SK-N-MC (cell line): ENCODE data around the gene SNRPD3.
"Not testable (repeated sequence)": the region's sequence is repeated elsewhere in the genome, so short reads cannot be mapped to it uniquely, and the experiment has no call there.

Source experiments
- DNase-seq: peaks from one replicate; pipeline ENCODE4 v3.0.0-alpha.2; 2011; ENCODE audit warnings: low read depth, low spot score
- H3K27ac ChIP-seq: fragments of 200-600 bp; sonication (generic); 2 replicates; pipeline ENCODE4 v1.5.1; 2016; ENCODE audit warnings: mixed run types
- H3K36me3 ChIP-seq: fragments of 200-600 bp; sonication (generic); 2 replicates; pipeline ENCODE4 v1.6.1; 2017; ENCODE audit warnings: antibody characterized with exemption, low read length, mixed read lengths; ENCODE audit not compliant: insufficient read depth
- H3K4me3 ChIP-seq: fragments of 200-600 bp; sonication (generic); 2 replicates; pipeline ENCODE4 v1.5.1; 2016
- H3K9ac ChIP-seq: fragments of 200-600 bp; sonication (generic); 2 replicates; pipeline ENCODE4 v1.8.0; 2017; ENCODE audit warnings: mixed run types, mixed read lengths; ENCODE audit not compliant: insufficient read length
- H3K9me3 ChIP-seq: fragments of 200-600 bp; sonication (generic); 2 replicates; pipeline ENCODE4 v1.6.1; 2017; ENCODE audit warnings: low read depth, mild to moderate bottlenecking, antibody characterized with exemption, low read length, moderate library complexity, mixed read lengths
- EZH2 ChIP-seq: fragments of 200-600 bp; sonication (generic); IDR thresholded peaks from one replicate; pipeline ENCODE4 v1.6.1; 2017; ENCODE audit warnings: antibody characterized with exemption
- FOXP2 ChIP-seq: optimal IDR thresholded peaks from 2 replicates; pipeline ENCODE3; 2011; ENCODE audit warnings: mild to moderate bottlenecking, moderate library complexity; ENCODE audit not compliant: insufficient read depth; ENCODE audit errors: extremely low read length, control extremely low read depth
- POLR2AphosphoS5 ChIP-seq: IDR thresholded peaks from 2 replicates; pipeline ENCODE4 v1.6.1; 2012; ENCODE audit warnings: mild to moderate bottlenecking, low read depth, low read length, borderline replicate concordance

Gene SNRPD3

DNA sequence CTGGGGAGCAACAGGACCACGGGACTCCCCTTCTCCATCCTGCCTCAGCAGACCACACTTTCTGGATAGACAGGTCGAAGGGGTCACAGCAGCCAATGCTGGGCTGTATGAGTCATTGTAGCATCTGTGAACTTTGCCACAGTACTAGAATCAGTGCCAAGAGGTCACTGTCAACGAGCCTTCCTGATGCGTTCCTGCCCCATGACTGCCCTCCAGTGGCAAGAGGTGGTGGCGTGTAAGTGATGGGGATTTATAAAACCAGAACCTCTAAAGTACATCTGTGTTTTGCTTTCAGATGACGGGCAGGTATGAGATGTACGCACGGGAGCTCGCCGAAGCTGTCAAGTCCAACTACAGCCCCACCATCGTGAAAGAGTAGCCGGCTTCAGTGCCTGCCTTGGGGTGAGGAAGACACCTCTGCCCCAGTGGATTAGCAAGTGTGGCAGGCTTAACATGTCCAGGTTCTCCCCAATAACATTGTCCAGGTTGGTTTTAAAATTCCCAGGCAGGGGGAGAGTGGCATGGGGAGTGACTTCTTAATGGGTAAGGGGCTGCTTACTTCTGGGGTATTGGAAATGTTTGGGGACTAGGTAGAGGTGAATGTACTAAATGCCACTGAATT, 30.3 kb upstream of the SNRPD3 start:
- Histone ChIP-seq H3K9ac (no peak overlapping the region), H3K9me3 (no peaks in the 10 kb centered on the region), H3K36me3 (no peaks in the 10 kb centered on the region), H3K27ac (no peak overlapping the region), H3K4me3 (no peak overlapping the region)
- TF ChIP-seq FOXP2 (no peak), EZH2 (no peak), POLR2AphosphoS5 (no peak)
- DNase-seq, result no peak

DNA sequence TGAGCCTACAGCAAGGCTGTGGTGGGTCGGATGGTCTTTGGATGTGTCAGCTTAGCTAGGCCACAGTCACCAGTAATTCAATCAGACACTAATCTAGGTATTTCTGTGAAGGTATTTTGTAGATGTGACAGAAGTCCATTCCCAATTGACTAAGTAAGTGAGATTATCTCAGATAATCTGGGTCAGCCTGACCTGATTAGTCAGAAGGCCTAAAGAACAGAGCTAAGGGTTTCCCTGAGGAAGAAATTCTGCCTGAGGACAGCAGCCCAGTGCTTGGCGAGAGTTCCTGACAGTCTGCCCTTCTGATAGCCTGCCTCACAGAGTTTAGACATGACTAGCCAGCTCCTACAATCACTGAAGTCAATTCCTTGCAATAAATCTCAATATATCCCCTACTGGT, 29.6 kb upstream of the SNRPD3 start:
- no peaks in the 10 kb centered on the region for H3K9me3 ChIP-seq
- no peak for DNase-seq
- H3K9ac ChIP-seq, result no peak overlapping the region
- no peak for TF ChIP-seq POLR2AphosphoS5
- no peak for TF ChIP-seq FOXP2
- TF ChIP-seq EZH2, result no peak
- no peak overlapping the region for H3K27ac ChIP-seq
- no peaks in the 10 kb centered on the region for H3K36me3 ChIP-seq
- H3K4me3 ChIP-seq, result no peak overlapping the region

DNA sequence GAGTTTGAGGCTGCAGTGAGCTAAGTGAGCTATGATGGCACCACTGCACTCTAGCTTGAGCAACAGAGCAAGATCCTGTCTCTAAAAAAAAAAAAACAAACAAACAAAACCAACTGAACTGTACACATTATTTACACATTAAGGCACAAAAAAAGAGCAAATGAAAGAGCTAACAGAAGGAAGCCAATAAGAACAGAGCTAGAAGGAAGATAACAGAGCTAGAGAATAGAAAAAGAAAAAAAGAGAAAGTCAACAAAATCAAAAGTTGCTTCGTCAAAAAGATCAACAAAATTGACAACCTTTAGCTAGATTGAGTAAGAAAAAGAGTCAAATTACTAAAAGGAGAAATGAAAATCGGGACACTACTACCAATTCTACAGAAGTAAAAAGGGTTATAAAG, 25.9 kb upstream of the SNRPD3 start:
- DNase-seq, result no peak
- H3K27ac ChIP-seq, result no peak overlapping the region

DNA sequence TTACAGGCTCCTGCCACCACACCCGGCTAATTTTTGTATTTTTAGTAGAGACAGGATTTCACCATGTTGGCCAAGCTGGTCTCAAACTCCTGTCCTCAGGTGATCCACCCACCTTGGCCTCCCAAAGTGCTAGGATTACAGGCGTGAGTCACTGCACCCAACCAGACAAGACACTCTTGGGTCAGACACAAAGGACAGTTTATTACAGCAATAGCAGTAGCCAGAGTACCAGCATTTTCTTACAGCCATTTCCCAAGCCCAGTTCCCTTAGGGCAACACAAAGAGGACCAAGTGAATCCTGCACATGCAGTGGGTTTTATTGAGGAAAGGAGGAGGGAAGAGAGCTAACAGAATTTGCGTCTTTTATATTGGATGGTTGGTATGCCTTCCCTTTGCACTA, 24.8 kb upstream of the SNRPD3 start:
- H3K27ac ChIP-seq, H3K36me3 ChIP-seq, DNase-seq: not testable (repeated sequence)

More for the DNA sequence above, 25.9 kb upstream of the SNRPD3 start:
- Histone ChIP-seq H3K36me3 (no peaks in the 10 kb centered on the region), H3K4me3 (no peak overlapping the region), H3K9me3 (no peaks in the 10 kb centered on the region), H3K9ac (no peak overlapping the region)
- TF ChIP-seq POLR2AphosphoS5 (no peak), EZH2 (no peak), FOXP2 (no peak)

DNA sequence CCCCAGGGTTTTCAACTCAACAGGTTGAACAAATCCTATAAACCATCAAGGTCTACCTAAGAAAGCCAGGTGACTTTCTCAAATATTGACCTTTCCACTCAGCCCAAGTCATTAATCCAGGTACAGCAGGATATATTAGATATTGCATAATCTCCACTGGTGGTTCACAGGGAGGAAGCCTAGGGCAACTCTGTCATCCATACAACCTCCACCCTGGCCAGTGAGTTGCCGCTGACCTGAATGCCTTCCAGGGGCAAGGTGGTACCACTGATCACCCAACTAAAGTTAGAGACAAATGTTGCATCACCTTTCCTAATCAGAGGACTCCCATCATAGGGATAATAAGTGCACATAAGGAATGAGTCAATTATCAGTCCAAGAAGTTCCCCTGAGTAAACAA, 23.7 kb upstream of the SNRPD3 start:
- Histone ChIP-seq H3K9ac (no peak overlapping the region), H3K4me3 (no peak overlapping the region), H3K9me3 (no peaks in the 10 kb centered on the region), H3K27ac (no peak overlapping the region), H3K36me3 (no peaks in the 10 kb centered on the region)
- DNase-seq, result no peak
- TF ChIP-seq EZH2 (no peak), FOXP2 (no peak), POLR2AphosphoS5 (no peak)

More for the DNA sequence above, 24.8 kb upstream of the SNRPD3 start:
- H3K9me3 ChIP-seq, H3K9ac ChIP-seq, H3K4me3 ChIP-seq: not testable (repeated sequence)

DNA sequence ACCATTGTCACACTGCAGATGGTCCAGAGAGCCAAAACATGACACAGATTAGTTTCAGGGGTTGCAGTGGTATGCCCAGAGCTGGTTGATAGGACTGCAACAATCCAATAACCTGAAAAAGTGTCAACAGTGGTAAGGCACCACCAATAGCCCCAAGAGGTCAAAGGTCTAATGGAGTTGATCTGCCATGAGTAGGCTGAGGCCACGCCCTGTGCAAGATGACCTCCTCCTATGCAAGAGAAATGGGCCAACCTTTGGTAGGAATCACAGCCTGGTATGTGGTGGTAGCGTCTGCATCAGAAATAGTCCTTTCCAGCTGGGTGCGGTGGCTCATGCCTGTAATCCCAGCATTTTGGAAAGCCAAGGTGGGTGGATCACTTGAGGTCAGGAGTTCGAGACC, 20.5 kb upstream of the SNRPD3 start:
- Histone ChIP-seq H3K9me3 (no peaks in the 10 kb centered on the region), H3K9ac (no peak overlapping the region), H3K27ac (no peak overlapping the region), H3K4me3 (no peak overlapping the region), H3K36me3 (no peaks in the 10 kb centered on the region)
- no peak for TF ChIP-seq POLR2AphosphoS5
- no peak for TF ChIP-seq EZH2
- no peak for TF ChIP-seq FOXP2
- DNase-seq, result no peak

DNA sequence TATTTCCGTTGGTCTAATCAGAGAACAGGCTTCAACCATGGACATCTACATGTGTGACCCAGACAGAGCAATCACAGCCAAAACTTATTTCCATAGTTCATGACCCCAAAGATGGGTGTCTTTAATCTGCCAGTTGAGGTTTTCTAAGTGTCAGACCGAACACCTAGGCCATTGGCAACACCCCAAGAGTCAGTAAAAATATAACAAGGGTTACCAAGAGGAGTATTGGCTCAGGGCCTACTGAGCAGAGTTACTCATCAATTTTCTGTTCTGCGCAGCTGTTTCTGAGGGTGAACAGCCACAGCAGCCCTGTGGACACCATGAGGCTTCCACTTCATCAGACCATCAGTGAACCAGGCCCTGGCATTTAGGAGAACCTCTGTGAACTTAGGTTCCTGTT, 19.7 kb upstream of the SNRPD3 start:
- Histone ChIP-seq H3K4me3 (no peak overlapping the region), H3K9ac (no peak overlapping the region), H3K9me3 (no peaks in the 10 kb centered on the region), H3K27ac (no peak overlapping the region), H3K36me3 (no peaks in the 10 kb centered on the region)
- TF ChIP-seq EZH2 (no peak), POLR2AphosphoS5 (no peak), FOXP2 (no peak)
- DNase-seq, result no peak

DNA sequence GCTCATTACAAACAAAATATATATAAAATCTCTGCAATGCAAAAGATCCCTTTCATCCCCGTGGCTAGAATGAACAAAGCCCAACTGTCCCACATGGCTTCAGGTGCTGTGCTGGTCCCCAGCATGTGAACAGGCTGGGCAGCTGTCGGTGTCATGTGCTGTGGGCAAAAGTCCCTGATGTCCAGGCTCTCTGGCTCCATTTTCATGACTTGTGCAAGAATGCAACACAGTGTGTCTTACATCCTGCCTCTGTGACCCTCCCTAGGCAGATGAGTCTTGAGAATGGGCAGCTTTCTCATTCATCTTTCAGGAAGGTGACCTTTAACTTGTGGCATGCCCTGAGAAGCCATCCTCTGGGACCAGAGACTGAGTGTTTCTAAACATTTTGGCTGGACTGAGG, 15.3 kb upstream of the SNRPD3 start:
- Histone ChIP-seq H3K9ac (no peak overlapping the region), H3K4me3 (no peak overlapping the region), H3K9me3 (no peaks in the 10 kb centered on the region), H3K36me3 (peaks cover 20% of the 10 kb centered on the region; the same call in 1 of the 2 replicates), H3K27ac (no peak overlapping the region)
- DNase-seq, result no peak
- TF ChIP-seq FOXP2 (no peak), POLR2AphosphoS5 (no peak), EZH2 (no peak)

DNA sequence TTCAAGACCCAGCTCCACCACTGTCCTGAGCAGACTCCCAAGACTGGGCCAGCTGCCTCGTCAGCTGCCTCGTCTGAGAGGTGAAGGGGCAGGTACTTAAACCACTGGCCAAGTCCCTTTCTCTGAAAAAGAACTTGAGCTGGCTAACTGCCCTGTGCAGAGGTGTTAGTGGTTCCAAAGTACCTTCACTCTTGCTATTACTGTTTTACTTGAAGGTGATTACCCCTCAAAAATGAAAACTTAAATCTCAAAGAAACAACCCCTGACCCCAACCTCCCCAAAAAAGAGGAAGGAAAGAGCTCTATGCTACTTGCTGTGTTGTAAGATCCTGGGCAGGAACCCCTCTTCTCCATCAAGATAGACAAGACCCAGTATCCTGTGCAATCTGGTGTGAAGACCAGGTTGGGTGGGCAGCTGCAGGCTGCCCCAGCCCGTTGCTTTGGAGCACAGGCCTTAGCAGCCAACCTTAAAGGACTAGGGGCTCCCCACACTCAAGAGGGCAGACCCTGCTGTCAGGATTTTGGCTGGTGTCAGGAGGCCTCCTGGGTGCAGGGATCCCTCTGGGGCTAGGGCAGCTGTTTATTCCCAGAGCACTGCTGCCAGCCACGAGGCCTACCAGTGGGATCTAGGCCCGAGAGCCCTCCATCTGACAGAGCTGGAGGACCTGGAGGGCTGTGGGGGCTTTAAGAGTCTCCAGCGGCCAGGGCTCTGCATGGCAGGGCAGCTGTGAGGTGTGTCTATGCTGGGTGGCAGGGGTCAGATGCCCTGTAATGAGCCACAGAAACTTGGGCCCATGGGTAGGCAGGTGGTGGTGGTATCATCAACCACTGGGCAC, 13.9 kb upstream of the SNRPD3 start:
- H3K9me3 ChIP-seq, result no peaks in the 10 kb centered on the region
- DNase-seq, result no peak
- no peak overlapping the region for H3K27ac ChIP-seq
- no peak for TF ChIP-seq POLR2AphosphoS5
- TF ChIP-seq FOXP2, result no peak
- no peak for TF ChIP-seq EZH2
- no peak overlapping the region for H3K9ac ChIP-seq
- peaks cover 26% of the 10 kb centered on the region; the same call in 1 of the 2 replicates for H3K36me3 ChIP-seq
- H3K4me3 ChIP-seq, result no peak overlapping the region
